Natural killer cell (primary cell): Measurements from ENCODE around the gene UGT1A5. TPM values are rescaled to one million over a fixed set of nuclear protein-coding genes. Genes with fewer than 3 reads are reported as not detected.

Experiments
- ATAC-seq, 3 donors: fragments of 150-1000 bp in 2 of 3; fragments of 200-7000 bp in 1 of 3; cut with Tn5 transposase; 1 replicate in 1 of 3; 2 replicates in 2 of 3; pipeline ENCODE4 v1.10.0; 2021; ENCODE audit warnings: mild to moderate bottlenecking in 2 of 3, moderate library complexity in 2 of 3
- DNase-seq, 2 donors: peaks; one replicate each; pipeline versions ENCODE4 v3.0.0 to v3.0.0-alpha.2; 2013 to 2021; ENCODE audit warnings: mixed read lengths in 1 of 2
- H3K27ac ChIP-seq: one replicate; pipeline ENCODE4 v1.5.1; 2013; ENCODE audit warnings: mild to moderate bottlenecking, low read length
- H3K27me3 ChIP-seq: one replicate; pipeline ENCODE4 v1.6.1; 2013; ENCODE audit warnings: low read length; ENCODE audit not compliant: control insufficient read depth, insufficient read depth
- H3K36me3 ChIP-seq: one replicate; pipeline ENCODE4 v1.6.1; 2013; ENCODE audit warnings: low read length; ENCODE audit not compliant: control insufficient read depth, insufficient read depth
- H3K4me1 ChIP-seq: one replicate; pipeline ENCODE4 v1.6.1; 2013; ENCODE audit warnings: low read length; ENCODE audit not compliant: control insufficient read depth, insufficient read depth
- H3K4me3 ChIP-seq: one replicate; pipeline ENCODE4 v1.5.1; 2013; ENCODE audit warnings: low read length
- H3K9me3 ChIP-seq: one replicate; pipeline ENCODE4 v1.6.1; 2013; ENCODE audit warnings: low read length; ENCODE audit not compliant: control insufficient read depth, insufficient read depth
- H3K27ac Mint-ChIP-seq, 2 donors: one replicate each; pipeline ENCODE4 v1.8.0; 2022; ENCODE audit warnings: mild to moderate bottlenecking in 2 of 2, mixed read lengths in 2 of 2, moderate library complexity in 1 of 2
- H3K27me3 Mint-ChIP-seq, 2 donors: one replicate each; pipeline ENCODE4 v1.8.0; 2022; ENCODE audit warnings: low read depth in 2 of 2, mixed read lengths in 2 of 2
- H3K36me3 Mint-ChIP-seq: one replicate; pipeline ENCODE4 v1.8.0; 2022; ENCODE audit warnings: mixed read lengths
- H3K4me1 Mint-ChIP-seq, 2 donors: one replicate each; pipeline ENCODE4 v1.8.0; 2022; ENCODE audit warnings: mixed read lengths in 2 of 2
- H3K4me3 Mint-ChIP-seq: one replicate; pipeline ENCODE4 v1.8.0; 2022; ENCODE audit warnings: mild to moderate bottlenecking, moderate library complexity, mixed read lengths
- H3K9me3 Mint-ChIP-seq, 2 donors: one replicate each; pipeline ENCODE4 v1.8.0; 2022; ENCODE audit warnings: mixed read lengths in 2 of 2
- WGBS: methylation state at CpG from one replicate; pipeline ENCODE4 v1.1.7; 2013; ENCODE audit warnings: missing lambda C conversion rate; ENCODE audit not compliant: insufficient coverage; 5-methylcytosine and 5-hydroxymethylcytosine counted together
- intact Hi-C: fragments of 100-400 bp; cut with micrococcal nuclease; formaldehyde crosslinking; loops from one replicate; pipeline ENCODE4 v1.14.2; 2022
- total RNA-seq, 4 donors: library from RNA; stranded (reverse); fragments of 120-200 nt in 1 of 4; gene quantifications; one replicate each; pipeline versions ENCODE4 v1.2.3 to v1.2.4, GENCODE V29; 2013 to 2022
- TF ChIP-seq, protein P1 (sequence below): fragments of 200-600 bp; IDR thresholded peaks from one replicate; pipeline ENCODE4 v1.8.0; 2022; ENCODE audit warnings: antibody characterized with exemption

The UGT1A5 gene
- total RNA-seq, 3 donors from 2014 or later (not counting 1 experiment from before 2014, with no cell fraction given), result not detected

DNA sequence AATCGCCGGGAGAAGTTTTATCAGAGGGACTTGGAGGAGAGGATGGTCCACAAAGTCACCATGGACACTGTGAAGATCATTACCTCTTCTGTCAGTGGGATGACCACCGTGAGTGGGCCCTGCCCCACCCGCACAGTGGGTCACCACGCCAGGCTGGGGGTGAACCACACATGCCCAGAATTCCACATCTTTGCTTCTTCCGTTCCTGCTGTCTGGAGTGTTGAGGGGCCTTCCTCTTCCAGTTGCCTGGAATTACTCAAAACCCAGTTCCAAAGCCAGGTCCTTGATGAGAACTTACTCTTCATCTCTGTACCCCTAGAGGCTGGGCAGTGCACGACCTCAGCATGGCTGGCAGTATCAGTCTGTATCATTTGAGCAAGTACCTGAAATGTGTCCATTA is 87.5 kb downstream of the UGT1A5 start:
- Mint-ChIP-seq H3K27ac (no peak overlapping the region), H3K4me3 (no peak overlapping the region), H3K27me3 (peaks cover 15 to 21% of the 10 kb centered on the region in 2 donors), H3K9me3 (no peaks in the 10 kb centered on the region), H3K4me1 (no peaks in the 10 kb centered on the region), H3K36me3 (no peaks in the 10 kb centered on the region)
- H3K4me3 ChIP-seq, result no peak overlapping the region
- TF ChIP-seq, protein P1, sequence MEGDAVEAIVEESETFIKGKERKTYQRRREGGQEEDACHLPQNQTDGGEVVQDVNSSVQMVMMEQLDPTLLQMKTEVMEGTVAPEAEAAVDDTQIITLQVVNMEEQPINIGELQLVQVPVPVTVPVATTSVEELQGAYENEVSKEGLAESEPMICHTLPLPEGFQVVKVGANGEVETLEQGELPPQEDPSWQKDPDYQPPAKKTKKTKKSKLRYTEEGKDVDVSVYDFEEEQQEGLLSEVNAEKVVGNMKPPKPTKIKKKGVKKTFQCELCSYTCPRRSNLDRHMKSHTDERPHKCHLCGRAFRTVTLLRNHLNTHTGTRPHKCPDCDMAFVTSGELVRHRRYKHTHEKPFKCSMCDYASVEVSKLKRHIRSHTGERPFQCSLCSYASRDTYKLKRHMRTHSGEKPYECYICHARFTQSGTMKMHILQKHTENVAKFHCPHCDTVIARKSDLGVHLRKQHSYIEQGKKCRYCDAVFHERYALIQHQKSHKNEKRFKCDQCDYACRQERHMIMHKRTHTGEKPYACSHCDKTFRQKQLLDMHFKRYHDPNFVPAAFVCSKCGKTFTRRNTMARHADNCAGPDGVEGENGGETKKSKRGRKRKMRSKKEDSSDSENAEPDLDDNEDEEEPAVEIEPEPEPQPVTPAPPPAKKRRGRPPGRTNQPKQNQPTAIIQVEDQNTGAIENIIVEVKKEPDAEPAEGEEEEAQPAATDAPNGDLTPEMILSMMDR, result no peak
- H3K27me3 ChIP-seq, result no peaks in the 10 kb centered on the region
- intact Hi-C loops, result no loop called here
- ATAC-seq (no peak), DNase-seq (no peak)
- WGBS, result 90% methylated on average over 7 of the region's 7 CpGs
- no peaks in the 10 kb centered on the region for H3K36me3 ChIP-seq
- H3K27ac ChIP-seq, result no peak overlapping the region
- H3K9me3 ChIP-seq, result no peaks in the 10 kb centered on the region
- no peaks in the 10 kb centered on the region for H3K4me1 ChIP-seq

DNA sequence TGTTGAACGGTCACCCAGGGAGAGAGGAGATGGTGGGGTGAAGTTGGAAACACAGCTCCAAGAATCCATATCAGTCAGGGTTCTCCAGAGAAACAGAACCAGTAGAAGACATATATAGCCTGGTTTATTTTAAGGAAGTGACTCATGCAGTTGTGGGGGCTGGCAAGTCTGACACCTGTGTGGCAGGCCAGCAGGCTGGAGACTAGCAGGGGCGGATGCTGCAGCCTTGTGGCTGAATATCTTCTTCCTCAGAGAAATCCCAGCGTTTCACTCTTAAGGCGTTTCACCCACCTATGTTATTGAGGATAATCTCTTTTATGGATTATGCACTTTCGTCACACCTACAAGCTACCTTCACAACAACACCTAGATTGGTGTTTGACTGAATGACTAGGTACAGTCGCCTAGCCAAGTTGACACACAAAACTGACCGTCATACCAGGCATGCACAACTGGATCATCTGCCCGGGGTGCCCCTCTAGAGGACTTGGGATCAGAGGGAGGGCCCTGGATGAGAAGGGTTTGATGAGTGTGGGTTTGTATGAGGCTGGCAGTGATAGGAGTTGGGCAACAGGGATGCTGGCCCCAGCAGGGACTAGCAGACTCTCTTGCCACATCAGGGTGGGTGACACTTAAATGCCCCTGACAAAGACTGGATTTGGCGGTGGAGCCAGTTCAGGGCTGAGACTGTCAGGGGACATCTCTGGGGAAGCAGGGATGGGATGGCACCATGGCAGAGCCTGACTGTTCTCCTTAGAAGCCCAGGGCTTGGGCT is 88.8 kb downstream of the UGT1A5 start:
- intact Hi-C loops, result no loop called here
- ATAC-seq, result peak in 1 of 3 donors; percentile 49
- H3K4me3 ChIP-seq, result no peak overlapping the region
- no peaks in the 10 kb centered on the region for H3K27me3 ChIP-seq
- no peak overlapping the region for H3K27ac Mint-ChIP-seq
- H3K36me3 Mint-ChIP-seq, result no peaks in the 10 kb centered on the region
- no peak overlapping the region for H3K4me3 Mint-ChIP-seq
- no peaks in the 10 kb centered on the region for H3K9me3 ChIP-seq
- H3K9me3 Mint-ChIP-seq, result no peaks in the 10 kb centered on the region
- TF ChIP-seq, protein P1, result no peak
- no peak overlapping the region for H3K27ac ChIP-seq
- peaks cover 16 to 33% of the 10 kb centered on the region in 2 donors for H3K27me3 Mint-ChIP-seq
- no peaks in the 10 kb centered on the region for H3K4me1 ChIP-seq
- no peak for DNase-seq
- no peaks in the 10 kb centered on the region for H3K36me3 ChIP-seq
- no peaks in the 10 kb centered on the region for H3K4me1 Mint-ChIP-seq
- 78% methylated on average over 6 of the region's 9 CpGs for WGBS

DNA sequence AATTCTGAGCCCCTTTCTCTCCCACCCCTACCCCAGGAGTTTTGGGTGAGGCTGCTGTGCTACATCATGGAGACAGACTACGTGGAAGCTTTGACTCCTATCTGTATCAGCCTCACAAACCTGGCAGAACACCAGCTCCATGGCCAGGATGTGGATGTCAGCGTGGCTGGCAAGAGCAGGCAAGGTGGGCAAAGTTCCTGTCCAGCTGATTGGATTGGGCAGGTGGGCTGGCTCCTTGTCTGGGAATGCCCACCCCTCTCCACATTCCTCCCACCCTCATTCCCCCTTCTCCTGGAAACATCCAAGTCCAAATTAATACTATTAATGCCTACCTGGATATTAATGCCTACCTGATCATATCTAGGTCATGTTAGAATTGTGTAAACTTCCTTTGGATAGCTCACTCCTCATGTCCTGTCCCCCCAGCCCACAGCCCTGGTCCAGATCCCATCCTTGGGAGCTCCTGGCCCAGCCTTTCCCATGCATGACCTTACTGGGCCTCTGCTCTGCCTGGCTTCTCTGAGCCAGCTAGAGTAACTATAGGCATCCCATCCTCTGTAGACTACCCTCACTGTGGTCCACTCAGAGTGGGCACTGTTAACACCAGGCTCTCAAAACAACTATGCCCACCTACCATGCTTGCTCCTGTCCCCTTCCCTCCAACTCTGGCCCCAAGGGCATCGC is 89.6 kb downstream of the UGT1A5 start:
- H3K9me3 Mint-ChIP-seq, result no peaks in the 10 kb centered on the region
- WGBS, result 62% methylated on average over 2 of the region's 3 CpGs

More for the DNA sequence above, 89.6 kb downstream of the UGT1A5 start:
- Mint-ChIP-seq H3K4me3 (no peak overlapping the region), H3K27ac (no peak overlapping the region), H3K27me3 (peaks cover 16 to 33% of the 10 kb centered on the region in 2 donors), H3K36me3 (no peaks in the 10 kb centered on the region), H3K4me1 (no peaks in the 10 kb centered on the region)
- H3K36me3 ChIP-seq, result no peaks in the 10 kb centered on the region
- DNase-seq, result no peak
- no peak overlapping the region for H3K27ac ChIP-seq
- no peak for ATAC-seq
- H3K27me3 ChIP-seq, result no peaks in the 10 kb centered on the region
- no peak overlapping the region for H3K4me3 ChIP-seq
- TF ChIP-seq, protein P1, result no peak
- no peaks in the 10 kb centered on the region for H3K9me3 ChIP-seq
- H3K4me1 ChIP-seq, result no peaks in the 10 kb centered on the region
- intact Hi-C loops, result no loop called here
